HepG2 (cell line): ENCODE measurements around the gene SERPINE2. TPM values are rescaled to one million over a fixed set of nuclear protein-coding genes. Genes with fewer than 3 reads are reported as not detected.

Source experiments
- ATAC-seq: fragments of 200-7000 bp; cut with Tn5 transposase; 3 replicates; pipeline ENCODE4 v1.9.1; 2020; ENCODE audit warnings: mild to moderate bottlenecking, moderate library complexity
- BruUV-seq: library from RNA; stranded (reverse); fragments of 400-500 nt; replicated peaks from 2 replicates; lab custom pipeline; 2021; lab: Mats Ljungman, UMichigan
- CTCF ChIA-PET: fragments of 300-600 bp; formaldehyde crosslinking; extraction: SDS; loops from one replicate; lab custom pipeline; 2021; ENCODE audit warnings: low total read pairs, inconsistent platforms, low intra/inter-chr PET ratio; lab: Yijun Ruan, JAX
- POLR2A ChIA-PET: fragments of 350-600 bp; sonication (Branson Sonifier 250); formaldehyde crosslinking; loops from one replicate; lab custom pipeline; 2020; ENCODE audit warnings: antibody characterized with exemption, inconsistent platforms; lab: Yijun Ruan, JAX
- DNase-seq: peaks from one replicate; pipeline ENCODE4 v3.0.0-alpha.2; 2015; ENCODE audit warnings: low spot score
- FAIRE-seq: peaks from 3 replicates; lab custom pipeline; 2011; peaks lifted over from hg19 to GRCh38; lab: Jason Lieb, UNC
- H2AFZ ChIP-seq: one replicate; pipeline ENCODE4 v1.6.1; 2011; ENCODE audit warnings: low read length, inconsistent platforms
- H3K27ac ChIP-seq: fragments of 300-600 bp; 3 replicates; pipeline ENCODE4 v1.8.0; 2011; ENCODE audit warnings: mixed run types, mild to moderate bottlenecking, mixed read lengths, low read length, inconsistent platforms; ENCODE audit not compliant: insufficient read depth; ENCODE audit errors: extremely low read length
- H3K27me3 ChIP-seq, 2 experiments: fragments of 200-600 bp in 1 of 2; 2 replicates in 1 of 2; 3 replicates in 1 of 2; pipeline versions ENCODE4 v1.6.0 to v1.8.0; 2011; ENCODE audit warnings: low read length in 2 of 2, mild to moderate bottlenecking in 2 of 2, moderate library complexity in 2 of 2, inconsistent platforms in 1 of 2; ENCODE audit not compliant: insufficient read depth in 2 of 2, control insufficient read depth in 1 of 2
- H3K36me3 ChIP-seq, 2 experiments: fragments of 200-600 bp in 1 of 2; replicated peaks in 1 of 2; 2 replicates in 1 of 2; 3 replicates in 1 of 2; pipeline versions ENCODE4 v1.5.1 to v1.8.0; 2011; ENCODE audit warnings: low read length in 2 of 2, inconsistent platforms in 1 of 2; ENCODE audit not compliant: insufficient read depth in 2 of 2, control insufficient read depth in 1 of 2
- H3K4me1 ChIP-seq: 2 replicates; pipeline ENCODE4 v1.5.1; 2012; ENCODE audit warnings: low read length, inconsistent platforms; ENCODE audit not compliant: insufficient read depth
- H3K4me2 ChIP-seq: 2 replicates; pipeline ENCODE4 v1.6.0; 2011; ENCODE audit warnings: low read depth, low read length, inconsistent platforms
- H3K4me3 ChIP-seq, 3 experiments: fragments of 200-600 bp in 1 of 3; sonication (generic), shearing (Covaris generic) in 1 of 3; replicated peaks in 1 of 3; 2 replicates each; pipeline ENCODE4 v1.5.1; 2011 to 2016; ENCODE audit warnings: low read length in 3 of 3, inconsistent platforms in 2 of 3, low read depth in 2 of 3, mild to moderate bottlenecking in 2 of 3, control low read depth in 1 of 3, mixed read lengths in 1 of 3; ENCODE audit not compliant: insufficient read depth in 1 of 3
- H3K79me2 ChIP-seq: one replicate; pipeline ENCODE4 v1.6.1; 2011; ENCODE audit warnings: low read length, inconsistent platforms; ENCODE audit not compliant: insufficient read depth
- H3K9ac ChIP-seq: 2 replicates; pipeline ENCODE4 v1.6.0; 2011; ENCODE audit warnings: mild to moderate bottlenecking, low read depth, low read length, inconsistent platforms; ENCODE audit not compliant: insufficient read depth
- H3K9me3 ChIP-seq: 2 replicates; pipeline ENCODE4 v1.5.1; 2012; ENCODE audit warnings: mild to moderate bottlenecking, low read length
- H4K20me1 ChIP-seq: 2 replicates; pipeline ENCODE4 v1.6.0; 2011; ENCODE audit warnings: inconsistent platforms, mild to moderate bottlenecking, low read length, moderate library complexity; ENCODE audit not compliant: insufficient read depth
- HDAC6 ChIP-seq: fragments of 200-600 bp; sonication (generic); IDR thresholded peaks from 2 replicates; pipeline ENCODE4 v1.7.0; 2017; ENCODE audit warnings: mild to moderate bottlenecking, antibody characterized with exemption, low read length, low read depth
- HHEX ChIP-seq: IDR thresholded peaks from 2 replicates; pipeline ENCODE4 v1.6.1; 2016; ENCODE audit warnings: control low read depth
- HMGXB3 ChIP-seq: sonication (generic); formaldehyde crosslinking; IDR thresholded peaks from 2 replicates; pipeline ENCODE4 v1.4.0; 2020; ENCODE audit warnings: missing genetic modification reagents, borderline replicate concordance
- ISX ChIP-seq: sonication (generic); formaldehyde crosslinking; conservative IDR thresholded peaks from 2 replicates; pipeline ENCODE4 v1.5.0; 2020; ENCODE audit warnings: missing genetic modification reagents
- SMAD1 ChIP-seq: sonication (generic); formaldehyde crosslinking; IDR thresholded peaks from 2 replicates; pipeline ENCODE4 v1.4.0; 2020; ENCODE audit warnings: missing genetic modification reagents, low read depth, mild to moderate bottlenecking, borderline replicate concordance
- THRA ChIP-seq: sonication (generic); formaldehyde crosslinking; IDR thresholded peaks from 2 replicates; pipeline ENCODE4 v1.4.0; 2020; ENCODE audit warnings: missing genetic modification reagents, borderline replicate concordance
- TMF1 ChIP-seq: sonication (generic); formaldehyde crosslinking; IDR thresholded peaks from 2 replicates; pipeline ENCODE4 v1.8.1; 2022; ENCODE audit warnings: low read depth, missing genetic modification reagents
- ZNF501 ChIP-seq: sonication (generic); formaldehyde crosslinking; IDR thresholded peaks from 2 replicates; pipeline ENCODE4 v1.5.1; 2020; ENCODE audit warnings: mild to moderate bottlenecking, moderate library complexity, missing genetic modification reagents
- ZNF770 ChIP-seq: sonication (generic); formaldehyde crosslinking; IDR thresholded peaks from 2 replicates; pipeline ENCODE4 v1.5.0; 2020; ENCODE audit warnings: mild to moderate bottlenecking, missing genetic modification reagents
- ZNF775 ChIP-seq: sonication (generic); formaldehyde crosslinking; IDR thresholded peaks from 2 replicates; pipeline ENCODE4 v1.4.0; 2020; ENCODE audit warnings: missing genetic modification reagents, mild to moderate bottlenecking, moderate library complexity, borderline replicate concordance
- ZSCAN12 ChIP-seq: sonication (generic); formaldehyde crosslinking; IDR thresholded peaks from 2 replicates; pipeline ENCODE4 v1.9.0; 2021; ENCODE audit warnings: mild to moderate bottlenecking, missing genetic modification reagents
- WGBS: methylation state at CpG from one replicate; pipeline ENCODE4 v1.1.6; 2017; ENCODE audit warnings: low lambda C conversion rate; 5-methylcytosine and 5-hydroxymethylcytosine counted together
- in situ Hi-C: cut with HindIII; loops from 2 replicates; pipeline ENCODE4 v1.10.0; 2017; ENCODE audit warnings: low pct_unique_long_range_greater_than_20kb; ENCODE audit not compliant: extremely low pct_ligation_motif_present
- intact Hi-C: fragments of 100-400 bp; cut with micrococcal nuclease; formaldehyde crosslinking; loops from one replicate; pipeline ENCODE4 v1.10.0; 2022; ENCODE audit not compliant: unreplicated experiment
- polyA plus RNA-seq, 8 experiments: library from polyadenylated mRNA; depleted of rRNA in 3 of 8; stranded (reverse) in 7 of 8; unstranded in 1 of 8; fragments of >200 nt; fragmentation: Illumina TruSeq in 4 of 8; extraction: Trizol in 4 of 8; gene quantifications; 2 replicates each; pipeline versions ENCODE4 v1.2.1 to v1.2.3, GENCODE V29; 2011 to 2016; ENCODE audit warnings: low read depth in 4 of 8, missing spikeins in 1 of 8, mixed read lengths in 1 of 8; ENCODE audit not compliant: insufficient read depth in 1 of 8
- total RNA-seq, 5 experiments: library from RNA; depleted of rRNA; stranded (reverse); fragments of >200 nt; fragmentation: Illumina TruSeq; extraction: Trizol; gene quantifications; 2 replicates each; pipeline ENCODE4 v1.2.3, GENCODE V29; 2016; ENCODE audit warnings: low read depth in 1 of 5

Gene SERPINE2
- total and polyA plus RNA-seq, 2 of the 13 experiments (the other 11 are each of a cell fraction or from before 2014, with no cell fraction given) = 7.9 to 18.1 TPM

- no TSS peak for BruUV-seq
- Histone ChIP-seq H3K79me2 (peaks cover 4% of the 10 kb centered on the region), H3K27ac (no peak overlapping the region), H3K4me1 (peaks cover 26% of the 10 kb centered on the region), H3K9ac (no peak overlapping the region), H3K9me3 (no peaks in the 10 kb centered on the region), H3K4me3 (no peak overlapping the region), H4K20me1 (peaks cover 6% of the 10 kb centered on the region; the same call in 1 of the 2 replicates), H3K27me3 (peaks cover 0 to 16% of the 10 kb centered on the region in 2 experiments; a peak in 3 of 5 replicates), H3K4me2 (no peak overlapping the region), H3K36me3 (no peaks in the 10 kb centered on the region), H2AFZ (no peak overlapping the region)
- intact Hi-C loops (no loop called here), in situ Hi-C loops (no loop called here)
- 74% methylated on average over 5 of the region's 5 CpGs for WGBS
- no peak for TF ChIP-seq HDAC6
- TF ChIP-seq TMF1 = no peak
- no peak for TF ChIP-seq ZNF501 (CRISPR knock-in tag)
- TF ChIP-seq ZNF770 = no peak
- no peak for TF ChIP-seq HHEX (CRISPR knock-in tag)
- ChIA-PET POLR2A (no interaction called here), CTCF (no interaction called here)
- FAIRE-seq (no peak), ATAC-seq (no peak), DNase-seq (no peak)
Observed at GRCh38 chr2:224034017-224034416, 5.1 kb downstream of the SERPINE2 start.

GRCh38 chr2:224033601-224034000 lies 5.5 kb downstream of the SERPINE2 start:
- ChIA-PET CTCF (no interaction called here), POLR2A (no interaction called here)
- no peak overlapping the region for H3K27ac ChIP-seq
- 82% methylated on average over 3 of the region's 3 CpGs for WGBS
- BruUV-seq = no TSS peak
- H3K4me2 ChIP-seq = no peak overlapping the region
- H4K20me1 ChIP-seq = peaks cover 6% of the 10 kb centered on the region; the same call in 1 of the 2 replicates
- DNase-seq (no peak), ATAC-seq (no peak), FAIRE-seq (no peak)
- H3K27me3 ChIP-seq = peaks cover 0 to 16% of the 10 kb centered on the region in 2 experiments; a peak in 3 of 5 replicates
- peaks cover 26% of the 10 kb centered on the region for H3K4me1 ChIP-seq
- no peaks in the 10 kb centered on the region for H3K9me3 ChIP-seq
- H3K79me2 ChIP-seq = peaks cover 4% of the 10 kb centered on the region
- H3K36me3 ChIP-seq = no peaks in the 10 kb centered on the region
- H3K4me3 ChIP-seq = no peak overlapping the region
- intact Hi-C loops = no loop called here
- H2AFZ ChIP-seq = no peak overlapping the region
- in situ Hi-C loops = no loop called here
- no peak overlapping the region for H3K9ac ChIP-seq
- TF ChIP-seq THRA = no peak
- TF ChIP-seq HMGXB3 (CRISPR knock-in tag) = no peak
- no peak for TF ChIP-seq SMAD1 (CRISPR knock-in tag)
- no peak for TF ChIP-seq ZNF775
- no peak for TF ChIP-seq ISX
- TF ChIP-seq ZSCAN12 = no peak
